PFSK-1 (cell line): ENCODE results near the gene SLIRP. TPM values are rescaled to one million over a fixed set of nuclear protein-coding genes. Genes with fewer than 3 reads are reported as not detected.

Experiments used
- FOXP2 ChIP-seq: optimal IDR thresholded peaks from 2 replicates; pipeline ENCODE3; 2011; ENCODE audit warnings: borderline replicate concordance, control low read depth, inconsistent platforms; ENCODE audit not compliant: insufficient read depth; ENCODE audit errors: extremely low read length, extremely low read depth
- POLR2AphosphoS5 ChIP-seq: IDR thresholded peaks from 2 replicates; pipeline ENCODE4 v1.6.1; 2012; ENCODE audit warnings: low read depth, mild to moderate bottlenecking, control low read depth, low read length, moderate library complexity
- REST ChIP-seq, 2 experiments: IDR thresholded peaks; 2 replicates each; pipeline versions ENCODE4 v1.6.1 to v1.8.0; 2011 to 2012; ENCODE audit warnings: low read depth in 2 of 2, low read length in 2 of 2, control low read depth in 1 of 2, inconsistent platforms in 1 of 2, mild to moderate bottlenecking in 1 of 2, moderate library complexity in 1 of 2; ENCODE audit not compliant: insufficient read depth in 1 of 2
- SIN3A ChIP-seq: IDR thresholded peaks from 2 replicates; pipeline ENCODE4 v1.6.1; 2012; ENCODE audit warnings: mild to moderate bottlenecking, low read length, moderate library complexity, borderline replicate concordance; ENCODE audit not compliant: insufficient read depth
- TAF1 ChIP-seq: IDR thresholded peaks from 2 replicates; pipeline ENCODE4 v1.6.1; 2012; ENCODE audit warnings: low read length, control low read depth, borderline replicate concordance; ENCODE audit not compliant: insufficient read depth
- polyA plus RNA-seq: library from polyadenylated mRNA; unstranded; fragments of >200 nt; gene quantifications from one replicate; pipeline ENCODE4 v1.2.1, GENCODE V29; 2012; ENCODE audit warnings: low read depth, missing spikeins; ENCODE audit not compliant: insufficient read length

SLIRP gene
- polyA plus RNA-seq, result 138 TPM

- TF ChIP-seq SIN3A, result no peak
- TF ChIP-seq REST (IDR thresholded peaks at IDR 0.05; ENCODE audit: insufficient read depth in 1 of 2, low read depth in 2 of 2, low read length in 2 of 2), result no peak
- TF ChIP-seq FOXP2, result no peak
- peak; percentile 82 for TF ChIP-seq POLR2AphosphoS5
- TF ChIP-seq TAF1, result peak; percentile 91
Observed at GRCh38 chr14:77707724-77708408, at the start of gene SLIRP, which contains the start of gene ALKBH1. Gene SLIRP, plus strand, starts transcription at chr14:77708103. Its CDS starts 9 bp downstream, at chr14:77708112. Gene ALKBH1, minus strand, starts transcription at chr14:77708023. Its CDS starts 19 bp downstream, at chr14:77708004.

- TF ChIP-seq POLR2AphosphoS5 (no peak), TAF1 (no peak), SIN3A (no peak), FOXP2 (no peak), REST (IDR thresholded peaks at IDR 0.05; ENCODE audit: insufficient read depth in 1 of 2, low read depth in 2 of 2, low read length in 2 of 2) (no peak)
Observed at GRCh38 chr14:77659831-77660230, 48.1 kb upstream of the SLIRP start.

GRCh38 chr14:77660754-77661153 lies 47.1 kb upstream of the SLIRP start:
- TF ChIP-seq FOXP2 (no peak), TAF1 (no peak), SIN3A (no peak), POLR2AphosphoS5 (no peak), REST (IDR thresholded peaks at IDR 0.05; ENCODE audit: insufficient read depth in 1 of 2, low read depth in 2 of 2, low read length in 2 of 2) (no peak)

- no peak for TF ChIP-seq SIN3A
- TF ChIP-seq POLR2AphosphoS5, result no peak
- TF ChIP-seq REST (IDR thresholded peaks at IDR 0.05; ENCODE audit: insufficient read depth in 1 of 2, low read depth in 2 of 2, low read length in 2 of 2), result no peak
- TF ChIP-seq FOXP2, result no peak
- TF ChIP-seq TAF1, result no peak
Observed at GRCh38 chr14:77663293-77663692, 44.6 kb upstream of the SLIRP start.

- TF ChIP-seq FOXP2 (no peak), POLR2AphosphoS5 (no peak), TAF1 (no peak), SIN3A (no peak), REST (IDR thresholded peaks at IDR 0.05; ENCODE audit: insufficient read depth in 1 of 2, low read depth in 2 of 2, low read length in 2 of 2) (no peak)
Observed at GRCh38 chr14:77667331-77667730, 40.6 kb upstream of the SLIRP start.
